ENCODE data around the gene FDX1.

FDX1 gene

DNA sequence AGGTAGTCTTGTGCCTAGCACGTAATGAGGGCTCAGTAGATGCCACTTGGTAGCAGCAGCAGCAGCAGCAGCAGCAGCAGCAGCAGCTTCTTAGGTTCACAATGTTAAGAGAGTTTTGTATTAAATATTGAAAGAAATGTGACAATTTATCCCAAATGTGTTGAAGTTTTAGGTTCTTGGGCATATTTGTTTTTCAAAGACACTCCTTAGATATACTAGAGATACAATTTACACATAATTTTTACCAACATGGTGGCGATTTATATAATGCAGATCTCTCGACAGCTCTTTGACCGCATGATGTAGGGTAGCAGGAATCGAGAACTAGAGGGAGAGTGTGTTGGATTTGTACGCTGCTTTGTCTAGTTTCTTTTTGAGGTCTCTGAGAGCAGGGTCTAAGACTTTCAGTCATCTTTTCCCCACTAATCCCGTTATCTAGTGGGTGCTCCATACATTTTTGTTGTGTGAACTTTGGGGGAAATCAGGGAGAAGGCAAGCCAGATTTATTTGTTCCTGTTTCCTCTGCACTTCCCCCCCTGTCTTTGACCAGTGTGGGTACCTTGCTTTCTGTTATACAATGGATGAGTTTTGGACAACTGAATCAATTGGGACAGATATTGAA is 1.4 kb downstream of the FDX1 start:
- DNase-seq (ENCODE audit: low read depth, low spot score): no peak

DNA sequence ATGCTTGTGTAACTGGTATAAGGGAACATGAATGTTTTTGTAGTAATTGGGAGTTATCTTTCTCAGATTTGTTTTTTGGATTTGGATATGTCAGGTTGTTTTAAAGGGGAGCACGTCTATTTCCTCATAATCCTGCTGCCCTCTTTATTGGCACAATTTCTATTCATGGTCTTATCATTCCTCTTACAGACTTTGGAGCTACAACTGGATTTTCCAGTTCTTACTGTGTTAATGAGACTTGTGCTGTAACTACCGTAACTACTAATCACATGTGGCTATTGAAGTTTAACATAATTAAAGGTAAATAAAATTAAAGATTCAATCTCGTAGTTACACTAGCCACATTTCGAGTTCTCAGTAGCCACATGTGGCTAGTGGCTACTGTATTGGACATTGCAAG is 1.9 kb downstream of the FDX1 start:
- no peak for DNase-seq (ENCODE audit: low read depth, low spot score)

DNA sequence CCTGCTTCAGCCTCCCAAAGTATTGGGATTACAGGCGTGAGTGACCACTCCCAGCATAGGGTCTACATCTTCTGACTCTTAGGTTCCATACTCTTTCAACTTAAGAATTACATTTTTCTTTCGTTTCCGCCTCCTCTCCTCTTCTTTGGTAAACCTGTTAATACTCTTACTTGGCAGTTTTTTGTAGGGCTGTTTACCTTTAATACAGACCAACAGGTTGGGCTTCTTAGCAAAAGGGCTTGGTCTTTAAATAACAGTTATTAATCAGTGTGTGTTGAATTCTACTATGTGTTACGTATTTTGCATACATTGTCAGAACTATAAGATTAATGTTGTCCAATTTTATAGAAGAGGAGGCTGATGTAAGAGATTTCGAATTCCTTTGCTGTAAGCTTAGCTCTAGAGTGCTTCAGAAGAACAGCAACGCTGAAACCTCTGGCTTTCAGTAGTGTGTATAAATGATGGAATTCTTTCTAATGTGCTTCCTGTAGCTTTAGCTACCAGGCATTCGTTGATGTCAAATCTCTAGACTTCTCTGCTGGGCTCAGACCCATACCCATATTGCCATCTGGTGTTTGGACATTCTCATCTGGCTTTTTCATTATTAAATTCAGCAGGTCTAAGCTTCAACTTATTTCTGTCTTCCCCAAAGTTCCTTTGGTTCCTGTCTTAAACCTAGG is 3.1 kb downstream of the FDX1 start:
- no peak for DNase-seq (ENCODE audit: low read depth, low spot score)

DNA sequence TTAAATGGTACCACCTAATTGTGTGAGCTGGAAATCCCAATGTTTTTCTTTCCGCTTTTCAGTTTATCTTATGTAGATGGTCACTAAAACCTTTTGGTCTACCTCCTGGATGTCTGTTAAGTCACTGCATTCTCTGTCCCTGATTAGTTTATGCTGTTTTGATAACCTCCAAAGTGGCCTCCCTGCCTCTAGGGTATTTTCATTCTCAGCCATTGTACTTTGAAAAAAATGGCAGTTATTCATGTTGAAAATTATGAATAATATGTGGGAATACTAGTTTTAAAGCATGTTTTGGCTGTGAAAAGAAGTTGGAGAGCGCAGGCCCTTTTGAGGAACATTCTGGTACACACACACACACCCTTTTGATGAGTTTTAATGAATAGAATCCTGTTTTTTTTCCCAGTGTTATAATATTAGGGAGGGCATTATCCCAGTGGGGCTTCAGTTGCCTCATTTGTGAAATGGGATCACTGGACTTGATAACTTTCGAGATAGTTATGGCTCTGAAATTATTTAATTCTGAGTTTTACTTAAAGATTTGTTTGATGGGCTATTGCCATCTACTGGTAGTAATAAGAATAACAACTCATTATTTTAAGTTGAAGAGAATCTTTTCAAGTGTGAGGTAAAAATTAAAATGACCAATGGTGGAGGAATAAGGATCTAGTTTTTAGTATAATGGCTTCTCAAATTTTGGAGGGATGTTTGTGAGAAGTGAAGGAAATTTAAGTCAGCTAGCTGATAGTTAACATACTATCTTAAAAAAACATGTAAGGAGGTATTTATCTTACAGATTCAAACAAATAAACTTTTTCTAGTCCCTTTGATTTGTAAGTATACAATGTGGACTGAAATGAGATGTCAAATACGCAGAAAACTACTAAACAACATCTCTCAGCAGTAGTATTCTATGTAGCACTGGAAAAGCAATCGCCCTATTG is 3.9 kb downstream of the FDX1 start:
- no peak for DNase-seq (ENCODE audit: low read depth, low spot score)

DNA sequence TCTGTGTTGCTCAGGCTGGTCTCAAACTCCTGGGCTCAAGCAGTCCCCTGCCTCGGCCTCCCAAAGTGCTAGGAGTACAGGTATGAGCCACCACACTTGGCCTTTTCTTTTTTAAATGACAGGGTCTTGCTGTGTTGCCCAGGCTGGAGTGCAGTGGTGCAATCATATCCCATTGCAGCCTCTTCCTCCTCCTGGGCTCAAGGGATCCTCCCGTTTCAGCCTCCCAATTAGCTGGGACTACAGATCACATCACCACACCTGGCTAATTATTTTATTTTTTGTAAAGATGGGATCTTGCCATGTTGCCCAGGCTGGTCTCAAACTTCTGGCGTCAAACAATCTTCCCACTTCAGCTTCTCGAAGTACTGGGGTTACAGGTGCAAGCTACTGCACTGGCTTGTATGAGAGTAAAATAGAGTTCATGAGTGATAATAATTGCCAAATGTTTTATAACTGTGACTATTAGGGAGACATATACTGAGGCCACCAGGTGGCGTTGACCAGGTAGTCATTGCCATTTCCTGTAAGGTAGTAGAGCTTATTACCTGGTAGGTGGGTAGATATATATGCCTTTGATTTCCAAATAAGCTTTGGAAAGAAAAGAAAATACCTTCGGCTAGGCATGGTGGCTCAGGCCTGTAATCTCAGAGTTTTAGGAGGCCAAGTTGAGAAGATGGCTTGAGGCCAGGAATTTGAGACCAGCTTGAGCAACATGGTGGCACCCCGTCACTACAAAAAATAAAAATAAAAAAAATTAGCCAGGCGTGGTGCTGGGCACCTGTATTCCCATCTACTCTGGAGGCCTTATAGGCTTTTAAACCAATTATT is 5.4 kb downstream of the FDX1 start:
- DNase-seq (ENCODE audit: low read depth, low spot score): no peak

- no peak for DNase-seq (ENCODE audit: low read depth, low spot score)
Measured at GRCh38 chr11:110435780-110436717, 6.3 kb downstream of the FDX1 start.

DNA sequence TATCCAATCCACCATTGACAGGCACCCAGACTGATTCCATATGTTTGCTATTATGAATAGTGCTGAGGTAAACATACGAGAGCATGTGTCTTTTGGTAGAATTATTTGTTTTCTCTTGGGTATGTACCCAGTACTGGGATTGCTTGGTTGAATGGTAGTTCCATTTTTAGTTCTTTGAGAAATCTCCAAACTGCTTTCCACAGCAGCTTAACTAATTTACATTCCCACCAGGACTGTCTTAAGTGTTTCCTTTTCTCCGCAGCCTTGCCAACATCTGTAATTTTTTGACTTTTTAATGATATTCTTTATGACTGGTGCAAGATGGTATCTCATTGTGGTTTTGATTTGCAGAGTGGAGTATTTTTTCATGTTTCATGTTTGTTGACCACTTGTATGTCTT is 8.3 kb downstream of the FDX1 start:
- DNase-seq (ENCODE audit: low read depth, low spot score): no peak

DNA sequence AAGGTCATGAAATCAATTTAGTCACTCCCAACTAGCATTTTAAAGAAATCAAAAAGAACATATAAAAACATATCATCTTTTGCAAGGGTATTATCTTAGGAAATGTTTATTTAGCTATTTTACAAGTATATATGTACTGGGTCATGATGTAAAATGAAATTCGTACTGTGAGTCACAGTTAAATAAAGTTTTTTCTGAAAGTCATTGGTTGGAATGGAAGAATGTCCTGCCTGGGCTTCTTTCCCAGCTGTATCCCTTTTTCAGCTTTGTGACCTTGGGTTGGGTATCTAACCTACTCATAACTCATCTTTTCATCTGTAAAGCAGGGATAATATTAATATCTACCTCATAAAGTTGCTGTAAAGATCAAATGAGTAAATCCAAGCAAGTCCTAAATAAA is 15.7 kb downstream of the FDX1 start:
- DNase-seq (ENCODE audit: low read depth, low spot score): no peak

GRCh38 chr11:110446061-110446460 is 16.3 kb downstream of the FDX1 start:
- DNase-seq (ENCODE audit: low read depth, low spot score): no peak

- no peak for DNase-seq (ENCODE audit: low read depth, low spot score)
Measured at GRCh38 chr11:110446594-110446993, 16.8 kb downstream of the FDX1 start.

GRCh38 chr11:110447343-110447742 is 17.6 kb downstream of the FDX1 start:
- no peak for DNase-seq (ENCODE audit: low read depth, low spot score)

GRCh38 chr11:110447897-110448745 is 18.4 kb downstream of the FDX1 start:
- no peak for DNase-seq (ENCODE audit: low read depth, low spot score)

- DNase-seq (ENCODE audit: low read depth, low spot score): no peak
Measured at GRCh38 chr11:110450246-110450645, 20.5 kb downstream of the FDX1 start.

DNA sequence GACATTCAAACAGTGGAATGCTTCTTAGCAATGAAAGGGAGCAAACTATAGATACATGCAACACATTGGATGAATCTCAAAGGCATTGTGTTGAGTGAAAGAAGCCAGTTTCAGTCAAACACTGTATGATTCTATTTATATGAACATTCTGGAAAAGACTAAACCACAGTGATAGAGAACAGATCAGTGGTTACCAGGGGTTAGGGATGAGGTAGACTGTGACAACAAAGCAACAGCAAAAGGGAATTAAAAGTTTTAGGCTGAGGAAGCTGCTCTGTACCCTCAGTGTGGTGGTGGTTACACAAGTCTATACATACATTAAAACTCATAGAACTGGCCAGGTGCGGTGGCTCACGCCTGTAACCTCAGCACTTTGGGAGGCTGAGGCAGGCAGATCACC is 23.0 kb downstream of the FDX1 start:
- DNase-seq (ENCODE audit: low read depth, low spot score): no peak

DNA sequence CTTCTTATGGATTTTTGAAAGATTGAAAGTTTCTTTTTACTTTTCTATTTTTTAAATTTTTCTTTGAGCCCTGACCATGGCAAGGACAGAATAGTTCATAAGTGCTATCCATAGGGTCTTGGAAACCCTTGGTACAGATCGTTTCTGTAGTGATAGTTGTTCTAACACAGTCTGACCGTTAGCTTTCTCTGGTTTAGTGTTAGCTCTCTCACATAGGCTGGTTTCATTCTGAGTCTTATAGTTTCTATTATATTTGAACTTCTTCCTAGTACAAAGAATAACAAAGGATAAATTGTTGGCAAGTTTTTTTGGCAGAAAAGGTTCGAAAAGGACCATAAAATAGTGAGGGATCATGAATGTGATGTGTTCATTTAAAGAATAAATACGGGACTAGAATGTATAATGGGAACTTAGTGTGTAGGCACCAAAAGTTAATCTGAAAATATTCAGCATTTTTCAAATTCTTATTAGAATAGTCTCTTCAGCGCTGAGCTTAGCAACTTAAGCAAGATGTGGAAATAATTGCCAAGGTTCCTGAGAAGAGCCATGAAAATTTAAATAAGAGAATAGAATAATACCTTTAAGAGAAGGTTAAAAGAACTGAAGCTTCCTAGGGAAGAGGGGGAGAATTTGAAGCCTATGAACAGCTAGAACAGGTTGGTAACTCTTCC is 24.1 kb downstream of the FDX1 start:
- DNase-seq (ENCODE audit: low read depth, low spot score): no peak

GRCh38 chr11:110454609-110455008 is 24.9 kb downstream of the FDX1 start:
- no peak for DNase-seq (ENCODE audit: low read depth, low spot score)

DNA sequence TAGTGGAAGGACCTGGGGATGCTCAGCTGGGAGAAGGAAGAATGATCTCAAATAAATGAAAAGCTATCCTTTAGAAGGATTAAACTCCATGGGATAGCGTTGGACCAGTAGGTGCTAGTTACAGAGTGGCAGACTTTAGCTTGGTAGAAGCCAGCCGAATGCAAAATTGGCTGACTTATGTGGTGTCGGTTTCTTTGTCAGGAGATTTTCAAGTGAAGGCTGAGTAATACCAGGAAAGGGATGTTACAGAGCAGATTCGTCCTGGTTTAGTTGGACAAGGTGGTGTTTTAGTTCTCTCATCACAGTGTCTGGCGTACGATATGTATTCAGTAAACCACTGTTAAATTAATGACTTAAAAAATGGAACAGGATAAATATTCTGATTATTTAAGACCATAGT is 26.0 kb downstream of the FDX1 start:
- DNase-seq (ENCODE audit: low read depth, low spot score): no peak

GRCh38 chr11:110463153-110463552 is 33.4 kb downstream of the FDX1 start:
- DNase-seq (ENCODE audit: low read depth, low spot score): peak; percentile 9

DNA sequence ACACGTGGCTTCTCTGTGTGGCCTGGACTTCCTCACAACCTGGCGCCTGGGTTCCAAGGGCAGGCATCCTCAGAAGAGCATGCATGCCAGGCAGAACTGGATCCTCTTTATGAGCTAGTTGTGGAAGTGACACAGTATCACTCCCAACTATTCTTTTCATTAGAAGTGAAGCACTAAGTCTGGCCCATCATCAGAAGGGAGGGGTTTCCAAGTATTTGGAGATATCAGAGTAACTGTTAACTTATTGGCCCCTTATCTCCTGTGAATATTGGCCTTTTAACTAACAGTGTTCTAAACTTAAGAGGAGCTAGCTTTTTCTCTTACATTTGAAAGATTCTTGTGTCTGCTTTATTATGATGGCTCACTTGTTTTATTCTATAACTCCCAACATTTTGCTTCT is 35.5 kb downstream of the FDX1 start:
- DNase-seq (ENCODE audit: low read depth, low spot score): no peak
